NCI-H446 (cell line): ENCODE results near the gene ANKRD36B.
"Not testable (repeated sequence)": the region's sequence is repeated elsewhere in the genome, so short reads cannot be mapped to it uniquely, and the experiment has no call there.

ENCODE experiments used
- DNase-seq, 2 experiments: peaks; one replicate each; lab custom pipeline; 2025; lab: John Stamatoyannopoulos, UW

ANKRD36B gene

DNA sequence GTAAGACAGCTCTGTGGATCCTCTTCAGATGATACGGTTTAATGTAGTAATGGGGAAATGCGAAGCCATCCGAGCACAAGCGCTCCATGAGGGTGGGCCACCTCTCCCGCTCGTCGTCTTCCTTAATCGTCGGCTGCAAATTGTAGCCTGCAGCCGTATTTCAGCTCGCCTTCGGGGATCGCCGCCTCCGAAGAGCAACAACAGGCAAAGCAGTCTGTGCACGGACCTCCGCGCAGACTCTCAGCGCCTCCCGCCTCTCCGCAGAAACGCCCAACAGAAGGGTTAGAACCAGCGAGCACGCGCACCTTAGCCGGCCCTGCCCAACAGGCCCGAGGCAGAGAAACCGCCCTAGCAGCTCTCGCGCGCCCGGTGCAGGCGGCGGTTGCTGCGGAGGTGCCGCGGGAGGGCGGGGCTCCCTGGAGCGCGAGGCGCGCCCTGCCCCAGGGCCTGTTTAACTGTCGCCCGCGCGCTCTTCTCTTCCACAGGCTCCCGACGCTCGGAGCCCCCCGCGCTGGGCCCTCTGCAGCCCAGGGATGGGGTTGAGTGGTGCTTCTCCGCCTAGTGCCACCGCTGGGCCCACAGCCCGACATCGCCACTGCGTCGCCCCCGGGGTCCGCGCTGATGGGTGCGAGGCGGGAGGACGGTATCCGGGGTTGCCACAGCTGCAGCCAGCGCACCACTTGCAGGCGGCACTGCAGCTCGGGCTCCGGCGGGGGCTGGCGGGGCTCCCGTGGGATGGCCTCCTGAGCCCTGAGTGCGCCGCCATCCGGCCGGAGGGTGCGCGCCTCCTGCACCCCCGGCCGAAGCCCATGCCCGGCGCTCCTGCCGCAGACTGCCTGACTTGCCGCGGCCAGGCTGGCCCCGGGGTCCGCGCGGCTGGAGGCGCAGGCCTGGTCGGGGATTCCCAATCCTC is at the start of gene ANKRD36B:
ANKRD36B (minus strand) TSS at position 280 of the 913 bp plus-strand sequence; CDS start at position 88, 192 bp downstream.
- not testable (repeated sequence) for DNase-seq

DNA sequence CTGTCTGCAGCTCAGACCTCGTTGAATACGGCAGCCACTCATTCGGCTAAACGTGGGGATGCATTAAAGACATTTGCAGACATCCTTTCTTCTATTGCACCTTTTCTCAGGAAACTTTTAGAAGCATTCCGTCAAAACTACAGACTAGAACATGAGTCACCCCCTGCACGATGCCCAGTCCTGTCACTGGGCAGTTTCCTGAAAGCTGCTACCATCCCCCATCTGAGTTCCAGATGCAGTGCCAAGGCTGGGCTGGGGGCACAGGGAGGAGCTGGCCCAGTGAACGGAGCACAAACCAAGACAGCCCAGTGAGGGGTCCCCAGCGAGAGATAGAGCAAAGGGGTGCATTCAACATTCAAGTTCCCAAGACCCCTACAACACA is 36.4 kb upstream of the ANKRD36B start:
- not testable (repeated sequence) for DNase-seq

DNA sequence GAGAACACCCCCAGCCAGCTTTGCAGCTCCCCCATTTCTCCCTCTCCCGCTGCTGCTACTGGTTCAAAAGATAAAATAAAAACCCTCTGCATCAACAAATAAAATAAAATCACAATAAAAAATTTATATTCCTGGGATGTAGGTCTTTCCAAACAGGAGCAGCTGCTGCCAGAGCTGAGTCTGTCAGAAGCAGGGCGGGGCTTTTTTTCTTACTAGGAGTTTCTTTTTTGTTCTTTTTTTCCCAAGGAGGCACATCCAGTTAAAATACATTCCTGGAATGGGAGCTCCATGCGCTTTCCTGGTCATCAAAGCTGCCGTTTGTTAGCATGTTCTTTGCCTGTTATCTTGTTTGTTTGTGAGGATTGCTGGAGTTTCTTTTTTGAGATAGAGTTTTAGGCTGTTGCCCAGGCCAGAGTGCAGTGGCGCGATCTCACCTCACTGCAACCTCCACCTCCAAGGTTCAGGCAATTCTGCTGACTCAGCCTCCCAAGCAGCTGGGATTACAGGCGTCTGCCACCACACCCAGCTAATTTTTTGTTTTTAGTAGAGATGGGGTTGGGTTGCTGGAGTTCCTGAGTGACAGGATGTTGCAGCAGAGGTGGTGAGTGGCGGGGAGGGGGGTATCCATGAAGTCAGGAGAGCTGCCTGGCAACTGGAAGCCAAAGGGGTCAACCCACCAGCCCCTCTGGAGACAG is 35.8 kb upstream of the ANKRD36B start:
- DNase-seq, result not testable (repeated sequence)

DNA sequence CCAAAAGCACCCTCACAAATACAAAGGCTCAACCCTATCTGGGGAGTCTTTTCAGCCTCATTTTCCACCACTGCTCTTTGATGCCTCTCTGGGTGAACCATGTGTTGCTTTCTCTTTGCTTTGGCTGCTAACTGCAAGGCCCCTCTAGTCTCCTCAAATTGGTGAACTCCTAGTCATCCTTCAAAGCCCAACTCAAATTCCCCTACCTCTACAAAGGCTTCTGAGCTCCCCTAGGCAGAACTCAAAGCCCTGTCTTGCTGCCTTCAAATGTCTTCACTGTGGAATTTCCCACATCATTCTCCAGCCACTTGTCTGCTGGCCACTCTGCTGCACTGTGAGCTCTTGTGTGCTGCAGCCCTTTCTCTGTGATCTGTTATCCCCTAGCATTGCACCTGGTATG is 33.3 kb upstream of the ANKRD36B start:
- not testable (repeated sequence) for DNase-seq

DNA sequence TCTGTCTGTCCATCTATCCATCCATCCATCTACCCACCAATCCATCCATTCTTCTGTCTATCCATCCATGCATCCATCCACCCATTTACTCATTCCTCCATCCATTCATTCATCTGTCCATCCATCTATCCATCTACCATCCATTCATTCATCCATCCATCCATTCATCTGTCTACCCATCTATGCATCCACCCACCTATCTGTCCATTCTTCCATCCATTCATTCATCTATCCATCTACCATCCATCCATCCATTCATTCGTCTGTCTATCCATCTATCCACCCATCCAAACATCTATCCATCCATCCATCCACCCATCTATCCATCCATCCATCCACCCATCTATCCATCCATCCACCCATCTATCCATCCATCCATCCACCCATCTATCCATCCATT is 30.8 kb upstream of the ANKRD36B start:
- not testable (repeated sequence) for DNase-seq

DNA sequence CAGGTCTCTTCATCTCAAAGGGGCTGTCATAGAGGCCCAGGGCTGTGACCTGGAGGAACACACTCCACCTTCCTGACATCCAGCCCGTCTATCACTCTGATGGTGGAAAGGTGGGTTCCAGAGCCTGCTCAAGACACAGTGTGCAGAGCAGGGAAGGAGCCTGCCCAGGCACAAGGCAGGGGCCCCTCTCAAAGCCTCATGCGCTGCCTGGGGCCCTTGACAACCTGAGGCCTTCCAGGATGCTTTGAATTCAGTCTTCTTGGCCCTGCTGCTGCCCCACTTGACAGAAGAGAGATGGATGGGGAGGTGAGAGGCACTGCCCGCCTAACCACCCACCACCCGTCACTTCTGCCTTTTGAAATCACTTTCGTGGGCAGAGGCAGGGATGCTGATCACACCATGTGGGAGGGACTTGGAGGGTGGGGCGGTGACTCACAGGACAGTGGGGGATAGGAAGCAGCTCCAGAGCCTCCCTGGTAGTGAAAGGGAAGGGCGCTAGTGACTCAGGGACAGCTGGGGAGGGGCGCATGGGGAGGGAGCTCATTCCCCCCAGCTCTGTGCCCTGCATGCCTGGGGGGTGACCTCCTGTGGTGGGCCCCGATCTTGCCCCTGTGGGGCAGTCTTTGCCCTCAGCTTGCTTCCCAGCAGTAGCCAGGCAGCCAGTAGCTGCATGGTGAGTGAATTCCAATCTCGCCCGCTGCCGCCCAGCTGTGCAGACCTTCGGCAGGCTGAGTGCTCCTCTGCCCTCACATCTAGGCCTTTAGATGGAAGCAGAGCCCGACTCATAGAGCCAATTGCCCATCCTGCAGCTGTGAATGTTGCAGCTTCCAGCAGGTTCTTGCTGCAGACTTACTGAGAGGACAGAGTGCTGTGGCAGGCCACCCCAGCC is 29.5 kb upstream of the ANKRD36B start:
- not testable (repeated sequence) for DNase-seq

DNA sequence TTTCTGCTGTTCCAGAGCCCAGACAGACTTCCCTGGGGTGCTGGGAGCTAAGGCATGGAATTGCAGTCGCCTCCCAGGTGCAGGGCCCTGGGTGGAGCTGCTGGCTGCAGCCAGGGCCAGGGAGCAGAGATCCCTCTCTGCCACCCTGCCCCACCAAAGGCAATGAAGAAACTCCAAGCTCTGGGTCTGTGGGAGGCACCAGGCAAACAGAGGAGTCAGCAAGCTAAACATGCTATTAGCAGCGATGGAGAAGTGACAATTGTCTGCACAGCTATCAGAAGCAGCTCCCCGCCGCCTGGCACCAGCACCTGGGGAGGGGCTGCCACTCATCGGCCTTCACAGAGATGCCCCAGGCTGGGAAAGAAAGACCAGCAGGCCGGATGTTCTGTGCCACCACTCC is 28.2 kb upstream of the ANKRD36B start:
- DNase-seq, result no peak

DNA sequence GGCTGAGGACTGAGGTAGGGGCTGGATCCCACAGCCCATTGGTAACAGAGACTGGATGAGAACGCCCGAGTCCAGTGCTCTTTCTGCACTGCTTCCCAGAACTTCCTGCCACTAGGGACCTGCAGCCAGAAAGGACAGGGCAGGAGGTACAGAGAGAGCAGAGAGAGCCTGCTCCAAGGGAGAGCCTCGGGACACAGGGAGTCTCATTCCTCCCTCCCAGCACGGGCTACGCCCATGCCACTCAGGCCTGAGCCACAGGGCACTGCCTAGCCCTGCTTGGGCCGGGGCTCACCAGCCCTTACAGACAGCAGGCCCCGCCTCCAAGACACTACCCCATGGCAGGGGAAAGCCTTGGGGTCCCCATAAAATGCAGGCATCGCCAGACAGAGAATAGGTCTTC is 26.1 kb upstream of the ANKRD36B start:
- DNase-seq, result not testable (repeated sequence)

DNA sequence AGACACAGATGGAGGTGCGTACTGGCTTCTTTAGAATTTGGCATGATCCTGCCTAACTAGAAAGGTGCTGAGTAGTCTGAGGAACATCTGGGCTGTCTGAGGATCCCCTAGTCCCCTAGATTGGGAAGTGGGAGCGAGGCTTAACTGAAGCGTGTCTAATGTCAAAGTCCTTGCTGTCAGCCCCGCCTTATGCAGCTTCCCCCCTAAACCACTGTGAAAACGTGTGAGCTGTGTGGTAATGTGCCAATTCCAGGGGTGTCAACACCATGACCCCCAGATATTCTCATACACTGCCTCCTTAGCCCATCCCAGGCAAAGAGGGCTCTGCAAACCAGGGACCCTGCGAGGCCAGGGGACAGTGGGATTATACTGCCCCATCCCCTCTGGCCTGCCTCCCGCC is 22.2 kb upstream of the ANKRD36B start:
- DNase-seq, result not testable (repeated sequence)

DNA sequence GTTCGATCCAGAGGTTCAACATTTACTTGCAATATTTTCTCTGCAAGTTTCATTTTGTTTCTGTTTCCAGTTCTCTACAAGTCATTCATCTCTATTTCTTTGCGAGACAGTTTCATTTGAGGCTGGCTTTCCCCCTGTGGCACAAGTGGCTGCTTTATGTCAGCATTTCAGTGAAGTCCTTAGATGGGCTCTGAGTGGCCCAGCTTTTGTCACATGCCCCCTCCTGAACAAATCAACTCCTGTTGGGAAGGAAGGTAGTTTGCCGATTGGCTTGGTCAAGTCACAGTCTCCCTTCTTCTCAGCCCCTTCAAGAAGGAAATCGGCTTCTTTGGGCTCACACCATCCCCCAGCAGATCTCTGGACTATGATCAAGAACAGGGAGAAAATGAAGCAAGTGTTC is 19.1 kb upstream of the ANKRD36B start:
- DNase-seq, result not testable (repeated sequence)

DNA sequence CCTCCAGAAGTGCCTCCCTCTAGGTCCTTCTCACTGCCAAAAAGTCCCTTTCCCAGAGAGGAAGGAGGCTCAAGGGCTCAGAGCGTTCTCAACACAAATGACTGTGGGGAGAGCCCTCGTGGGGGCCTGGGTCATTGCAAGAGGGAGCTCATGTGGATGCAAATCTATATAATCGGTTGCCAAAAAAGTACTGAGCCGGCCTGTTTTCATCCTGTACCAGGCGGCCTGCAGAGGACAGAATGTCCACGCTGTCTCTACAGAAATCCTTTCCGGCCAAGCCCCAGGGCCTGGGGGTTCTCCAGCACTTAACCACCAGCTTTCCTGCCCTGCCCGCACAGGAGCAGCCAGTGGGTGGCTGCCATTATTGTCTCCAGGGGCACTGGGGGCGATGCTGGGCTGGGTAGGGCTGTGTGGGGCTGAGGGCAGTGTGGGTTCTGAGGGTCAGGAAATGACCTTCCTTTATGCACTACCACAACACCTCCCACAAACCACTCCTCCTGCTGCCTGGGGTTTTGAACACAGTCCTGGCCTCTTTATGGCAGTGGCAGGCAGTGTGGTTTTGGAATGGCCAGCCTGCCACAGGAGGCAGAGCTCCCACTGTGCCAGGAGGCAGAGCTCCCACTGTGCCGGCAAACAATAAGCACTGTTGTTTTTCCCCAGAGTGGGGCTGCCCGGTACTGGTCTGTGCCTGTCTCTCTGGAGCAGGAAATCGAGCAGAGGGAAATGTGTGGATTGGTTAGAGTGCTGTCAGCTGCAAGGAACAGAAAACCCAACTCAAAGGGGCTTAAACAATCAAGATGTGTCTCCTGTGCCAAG is 16.1 kb upstream of the ANKRD36B start:
- DNase-seq, result not testable (repeated sequence)

DNA sequence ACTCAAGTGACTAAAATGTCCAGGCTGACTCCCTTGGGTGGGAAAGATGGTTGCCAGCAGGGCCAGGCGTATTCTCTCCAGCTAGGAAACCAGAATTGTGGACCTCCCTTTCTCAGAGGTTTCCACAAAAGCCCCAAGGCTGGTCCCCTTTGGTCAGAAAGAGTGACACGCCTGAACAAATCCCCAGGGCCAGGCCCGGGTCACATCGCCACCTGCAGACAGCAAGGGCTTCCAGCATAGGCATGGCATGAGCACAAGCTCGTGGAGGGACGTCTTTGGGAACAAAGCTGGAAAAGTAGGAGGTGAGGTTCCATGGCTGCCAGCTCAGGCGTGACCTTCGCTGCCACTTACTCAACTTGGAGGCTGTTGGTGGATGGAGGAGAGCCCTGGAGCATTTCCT is 15.4 kb upstream of the ANKRD36B start:
- not testable (repeated sequence) for DNase-seq

DNA sequence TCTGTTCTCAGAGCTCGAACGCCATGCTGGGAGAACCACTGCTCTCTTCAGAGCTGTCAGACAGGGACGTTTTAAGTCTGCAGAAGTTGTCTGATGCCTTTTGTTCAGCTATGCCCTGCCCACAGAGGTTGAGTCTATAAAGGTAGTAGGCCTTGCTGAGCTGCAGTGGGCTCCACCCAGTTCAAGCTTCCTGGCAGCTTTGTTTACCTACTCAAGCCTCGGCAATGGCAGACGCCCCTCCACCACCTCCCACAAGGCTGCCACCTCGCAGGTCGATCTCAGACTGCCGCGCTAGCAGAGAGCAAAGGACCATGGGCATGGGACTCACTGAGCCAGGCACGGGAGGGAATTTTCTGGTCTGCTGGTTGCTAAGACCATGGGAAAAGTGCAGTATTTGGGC is 11.9 kb upstream of the ANKRD36B start:
- DNase-seq, result not testable (repeated sequence)

DNA sequence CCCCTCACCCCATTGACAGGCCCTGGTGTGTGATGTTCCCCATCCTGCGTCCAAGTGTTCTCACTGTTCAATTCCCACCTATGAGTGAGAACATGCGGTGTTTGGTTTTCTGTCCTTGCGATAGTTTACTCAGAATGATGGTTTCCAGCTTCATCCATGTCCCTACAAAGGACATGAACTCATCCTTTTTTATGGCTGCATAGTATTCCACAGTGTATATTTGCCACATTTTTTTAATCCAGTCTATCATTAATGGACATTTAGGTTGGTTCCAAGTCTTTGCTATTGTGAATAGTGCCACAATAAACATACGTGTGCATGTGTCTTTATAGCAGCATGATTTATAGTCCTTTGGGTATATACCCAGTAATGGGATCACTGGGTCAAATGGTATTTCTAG is 6.5 kb upstream of the ANKRD36B start:
- DNase-seq, result not testable (repeated sequence)

DNA sequence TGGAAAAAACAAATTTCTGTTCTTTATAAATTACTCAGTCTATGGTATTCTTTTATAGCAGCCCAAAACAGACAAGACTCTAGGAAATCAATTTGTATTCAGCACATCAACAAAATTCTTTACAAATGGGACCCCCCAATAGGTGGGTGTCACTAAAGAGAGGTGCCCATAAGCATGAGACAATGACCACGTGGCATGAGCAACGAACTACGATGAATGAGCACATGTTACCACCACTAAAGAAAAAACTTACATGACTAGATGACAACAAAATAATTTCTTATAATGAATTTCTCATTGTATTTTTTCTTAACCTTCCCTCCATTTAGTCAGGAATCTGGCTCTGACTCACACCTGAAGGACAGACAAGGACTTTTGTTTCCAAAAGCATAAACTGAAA is 3.8 kb upstream of the ANKRD36B start:
- DNase-seq, result not testable (repeated sequence)

DNA sequence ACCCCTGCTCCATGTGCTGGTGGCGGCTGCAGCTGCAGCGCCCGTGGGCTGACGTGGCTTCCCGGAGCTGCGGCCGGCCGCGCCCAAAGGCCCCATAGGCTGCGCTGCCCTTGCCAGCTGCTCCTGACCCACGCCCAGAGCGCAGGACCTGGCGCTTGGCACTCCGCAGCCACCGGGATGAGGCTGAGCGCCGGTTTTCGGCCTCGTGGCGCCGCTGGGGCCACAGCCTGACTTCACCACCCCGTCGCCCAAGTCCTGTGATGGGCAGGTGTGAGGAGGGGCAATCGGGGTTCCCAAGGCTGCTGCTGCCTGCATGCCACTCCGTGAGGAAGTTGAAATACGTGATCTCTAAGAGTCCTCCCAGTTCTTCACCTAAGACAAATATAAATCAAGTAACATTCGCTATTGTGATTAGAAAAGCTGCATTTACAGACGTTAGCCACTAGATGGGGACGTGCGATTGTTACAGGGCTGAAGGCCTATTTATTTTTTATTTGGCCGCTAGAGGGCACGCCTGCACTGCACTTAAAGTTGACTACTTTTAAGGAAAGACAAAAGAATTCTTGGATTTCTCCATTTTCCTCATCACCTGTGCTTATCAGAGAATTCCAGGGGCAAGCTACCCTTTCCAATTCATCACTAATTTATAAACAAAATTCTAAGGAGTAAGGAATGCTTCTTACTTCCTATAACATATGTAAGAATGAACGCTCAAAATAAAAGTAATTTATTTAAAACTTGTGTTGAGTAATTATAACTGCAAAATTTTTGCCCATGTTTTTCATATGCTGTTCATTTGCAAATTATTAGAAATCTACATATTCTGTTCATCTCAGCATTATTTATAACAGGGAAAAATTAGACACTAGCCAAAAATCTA is 1.1 kb upstream of the ANKRD36B start:
- DNase-seq, result not testable (repeated sequence)

DNA sequence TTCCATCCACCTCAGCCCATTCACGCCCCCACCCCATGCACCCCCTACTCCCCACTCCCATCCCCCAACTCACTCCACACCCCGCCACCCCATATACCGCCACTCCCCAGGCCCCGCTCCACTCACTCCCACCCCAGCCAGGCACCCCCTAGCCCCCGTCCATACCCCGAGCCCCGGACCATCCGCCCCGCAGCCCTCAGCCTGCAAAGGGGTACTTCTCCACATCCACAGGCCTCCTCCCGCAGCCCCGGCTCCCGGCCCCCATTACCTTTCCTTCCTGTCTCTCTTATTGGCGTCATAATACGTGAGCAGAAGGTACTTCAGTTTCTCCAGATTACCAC is 450 bp downstream of the ANKRD36B start:
- not testable (repeated sequence) for DNase-seq

DNA sequence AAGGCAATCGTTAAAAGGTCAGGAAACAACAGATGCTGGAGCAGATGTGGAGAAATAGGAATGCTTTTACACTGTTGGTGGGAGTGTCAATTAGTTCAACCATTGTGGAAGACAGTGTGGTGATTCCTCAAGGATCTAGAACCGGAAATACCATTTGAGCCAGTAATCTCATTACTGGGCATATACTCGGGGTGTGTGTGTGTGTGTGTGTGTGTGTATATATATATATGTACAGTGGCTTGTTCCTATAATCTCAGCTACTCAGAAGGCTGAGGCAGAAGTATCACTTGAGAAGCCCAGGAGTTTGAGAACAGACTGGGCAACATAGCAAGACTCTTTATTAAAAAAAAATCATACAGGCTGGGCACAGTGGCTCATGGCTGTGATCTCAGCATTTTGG is 24.0 kb downstream of the ANKRD36B start:
- not testable (repeated sequence) for DNase-seq

DNA sequence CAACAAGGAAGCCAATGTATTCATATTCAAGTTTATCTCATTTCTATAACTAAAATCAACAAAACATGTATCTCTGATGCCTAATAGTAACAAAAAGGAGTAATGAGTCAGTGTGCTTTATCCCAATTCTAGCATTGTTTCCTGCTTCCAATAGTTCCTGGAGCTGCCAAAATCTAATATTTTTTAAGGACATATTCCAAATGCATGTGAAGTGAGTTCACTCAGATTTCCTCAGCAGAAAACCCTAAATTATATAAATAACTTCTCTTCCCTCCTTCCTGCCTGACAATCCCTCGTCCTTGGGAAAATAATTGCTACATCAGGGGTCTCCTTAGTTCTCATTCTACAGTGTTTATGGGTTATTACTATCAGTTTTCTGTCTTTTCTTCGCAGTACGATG is 37.3 kb downstream of the ANKRD36B start:
- not testable (repeated sequence) for DNase-seq

DNA sequence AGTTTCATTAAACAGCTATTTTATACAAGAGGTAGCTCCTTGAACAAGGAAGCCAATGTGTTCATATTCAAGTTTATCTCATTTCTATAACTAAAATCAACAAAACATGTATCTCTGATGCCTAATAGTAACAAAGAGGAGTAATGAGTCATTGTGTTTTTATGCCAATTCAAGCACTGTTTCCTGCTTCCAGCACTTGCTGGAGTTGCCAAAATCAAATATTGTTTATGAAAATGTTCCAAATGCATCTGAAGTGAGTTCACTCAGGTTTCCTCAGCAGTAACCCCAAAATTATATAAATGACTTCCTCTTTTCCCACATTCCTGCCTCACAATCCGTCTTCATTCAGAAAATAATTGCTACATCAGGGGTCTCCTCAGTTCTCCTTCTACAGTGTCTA is 39.2 kb downstream of the ANKRD36B start:
- DNase-seq, result not testable (repeated sequence)
